Renal cortex interstitium (tissue), 11 donors: ENCODE data around the gene RUNX1. TPM values are rescaled to one million over a fixed set of nuclear protein-coding genes. Genes with fewer than 3 reads are reported as not detected.

Experiments used
- DNase-seq, 11 donors: peaks; one replicate each; pipeline ENCODE4 v3.0.0-alpha.2; 2013; ENCODE audit warnings: low read depth in 9 of 11, low spot score in 4 of 11; ENCODE audit errors: extremely low read depth in 1 of 11
- polyA plus RNA-seq, 3 donors: library from polyadenylated mRNA; unstranded; fragments of 120-200 nt; gene quantifications; one replicate each; pipeline ENCODE4 v1.2.1, GENCODE V29; 2013; ENCODE audit not compliant: insufficient read length in 3 of 3

RUNX1 gene
- polyA plus RNA-seq, 3 donors, result 2.3 to 3.5 (median 2.4) TPM

DNA sequence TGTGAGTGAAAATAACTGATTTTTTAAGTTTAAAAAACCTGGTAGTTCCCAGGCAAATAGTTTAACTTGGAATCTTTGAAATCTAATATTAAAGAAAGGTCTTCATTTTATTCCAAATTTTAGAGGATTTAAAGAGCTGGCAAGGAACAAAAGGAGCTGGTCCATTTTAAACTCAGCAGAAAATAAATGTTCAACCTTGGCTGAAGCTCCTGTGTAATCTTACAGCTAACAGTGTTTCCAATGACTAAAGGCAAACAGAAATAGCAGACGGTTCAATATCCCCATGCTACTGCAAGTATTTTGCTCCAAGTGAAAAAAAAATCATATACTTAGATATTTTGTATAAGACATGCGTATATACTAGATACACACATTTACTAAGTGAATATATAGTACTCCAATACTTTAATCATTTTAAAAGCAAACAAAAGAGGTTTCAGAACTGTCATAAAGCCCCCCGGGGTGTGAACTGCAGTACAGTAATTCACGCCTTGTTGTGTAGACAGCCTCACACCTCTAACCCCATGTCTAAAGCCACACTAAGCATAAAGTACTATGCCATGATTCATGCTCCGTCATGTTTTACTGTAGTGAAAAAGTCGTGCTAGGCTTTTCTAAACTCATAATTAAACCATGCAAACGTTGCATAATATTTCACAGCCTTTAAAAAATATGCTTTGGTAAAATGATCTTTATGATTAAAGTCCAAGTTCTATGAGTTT is 248.1 kb downstream of the RUNX1 start:
- no peak for DNase-seq

DNA sequence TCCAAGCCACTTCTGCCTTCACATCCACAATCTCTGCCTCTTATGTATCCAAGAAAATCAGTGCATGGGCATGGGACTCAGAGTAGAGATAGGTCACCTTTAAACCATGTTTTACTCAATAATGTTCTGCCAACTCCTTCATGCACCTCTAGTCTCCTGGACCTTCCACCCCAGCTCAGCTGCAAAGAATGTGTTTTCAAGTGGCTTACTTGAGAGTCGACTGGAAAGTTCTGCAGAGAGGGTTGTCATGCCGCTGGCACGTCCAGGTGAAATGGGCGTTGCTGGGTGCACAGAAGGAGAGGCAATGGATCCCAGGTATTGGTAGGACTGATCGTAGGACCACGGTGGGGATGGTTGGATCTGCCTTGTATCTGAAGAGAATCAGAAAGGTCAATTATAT is 250.0 kb downstream of the RUNX1 start:
- no peak for DNase-seq

DNA sequence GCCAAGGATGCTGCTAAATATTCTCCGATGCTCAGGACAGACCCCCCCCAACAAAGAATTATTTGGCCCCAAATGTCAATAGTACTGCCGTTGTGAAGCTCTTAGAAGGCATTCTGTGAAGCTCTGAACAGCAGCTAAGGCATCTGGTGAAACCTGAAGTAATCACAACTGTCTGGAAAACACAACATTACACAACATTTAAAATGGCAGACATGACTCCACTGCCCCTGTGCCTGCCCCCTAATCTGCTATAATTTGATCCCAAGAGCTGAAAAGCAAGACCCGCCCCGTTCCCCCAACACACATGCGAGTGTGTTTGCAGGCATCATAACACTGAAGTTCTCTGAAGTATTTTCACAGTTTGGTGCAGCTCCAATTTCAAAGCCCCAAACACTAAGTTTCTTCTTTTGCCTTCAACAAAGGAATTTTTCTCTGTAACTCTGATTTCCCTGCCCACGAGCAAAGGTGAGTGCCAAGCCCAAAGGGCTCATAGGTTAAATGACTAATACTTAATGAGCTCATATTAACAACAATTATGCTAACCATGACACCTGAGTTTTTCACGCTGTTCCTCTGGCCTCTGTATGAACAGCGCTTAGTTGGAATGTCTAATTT is 251.1 kb downstream of the RUNX1 start:
- no peak for DNase-seq

DNA sequence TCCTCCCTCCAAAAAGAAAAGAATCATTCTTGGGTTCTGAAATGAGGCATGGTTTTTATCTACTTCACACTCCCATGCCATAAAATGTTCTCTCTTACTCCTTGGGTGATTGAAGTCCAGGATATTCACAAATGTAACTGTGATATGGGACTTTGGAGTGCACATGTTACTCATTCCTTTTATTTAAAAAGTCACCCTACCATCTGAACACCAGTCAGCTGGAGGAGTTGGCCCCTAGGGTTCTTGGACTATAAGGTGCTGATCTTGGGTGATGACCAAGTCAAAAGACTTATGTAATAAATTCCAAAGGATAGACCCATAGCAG is 251.9 kb downstream of the RUNX1 start:
- DNase-seq, result no peak

DNA sequence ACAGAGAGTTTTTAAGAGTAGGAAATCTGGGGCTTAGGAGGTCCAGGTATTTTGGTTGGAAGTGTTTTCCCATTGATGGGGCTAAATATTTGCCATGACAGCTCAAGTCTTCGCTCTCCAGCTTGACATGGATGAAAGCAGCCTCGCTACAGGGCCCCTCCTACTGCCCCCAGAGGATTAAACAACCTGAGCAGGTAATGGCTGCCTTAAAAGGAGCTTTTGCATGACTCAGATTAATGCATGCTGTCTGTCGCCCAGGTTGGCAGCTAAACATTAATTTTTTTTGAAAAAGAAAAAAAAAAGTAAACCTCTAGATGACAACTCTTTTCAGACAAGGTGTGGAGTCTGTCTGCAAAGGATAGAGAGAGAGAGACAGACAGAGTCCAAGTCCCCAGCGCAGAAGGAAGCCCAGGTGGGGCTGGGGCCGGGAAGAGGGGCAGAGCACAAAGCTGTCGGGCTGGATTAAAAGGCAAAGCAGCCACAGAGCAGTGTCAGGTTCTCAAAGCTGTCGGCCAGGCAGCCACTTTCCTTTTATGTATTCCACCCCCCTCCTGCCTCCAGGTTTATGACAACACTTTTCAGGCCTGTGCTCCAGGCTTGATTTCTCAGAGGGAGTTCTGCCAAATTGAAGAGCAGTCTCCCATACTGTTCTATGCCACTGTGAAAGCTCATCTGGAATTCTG is 252.4 kb downstream of the RUNX1 start:
- peak in 2 of 11 donors; percentile 12 to 51 for DNase-seq

DNA sequence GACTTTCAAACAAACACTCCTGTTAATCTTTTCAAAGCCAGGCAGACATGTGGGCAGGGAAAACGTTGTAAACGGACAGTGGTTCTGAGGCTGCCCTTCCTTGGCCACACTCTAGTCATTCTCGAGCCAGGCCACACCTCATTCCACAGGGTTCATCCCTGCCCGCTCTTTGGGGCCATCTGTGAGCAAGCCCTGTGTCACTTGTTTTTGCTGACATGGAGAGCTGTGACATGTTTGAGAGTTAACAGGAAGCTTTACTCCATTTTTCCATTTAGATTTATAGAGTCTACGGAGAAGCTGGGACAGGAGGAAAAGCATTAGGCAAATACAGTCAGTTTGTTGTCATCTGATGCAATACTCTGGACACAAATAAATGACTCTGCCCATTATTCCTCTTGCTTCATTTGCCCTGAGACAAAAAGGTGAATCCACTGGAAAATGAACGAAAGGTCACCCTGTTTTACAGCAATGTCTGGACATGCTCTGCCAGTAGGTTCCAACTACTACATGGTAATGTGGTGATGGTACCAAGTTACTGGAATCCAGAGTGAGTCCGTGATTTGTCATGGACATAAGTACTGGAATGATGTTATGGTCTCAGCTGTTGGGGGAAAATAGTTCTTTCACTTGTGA is 253.4 kb downstream of the RUNX1 start:
- peak in 1 of 11 donors; percentile 18 for DNase-seq

DNA sequence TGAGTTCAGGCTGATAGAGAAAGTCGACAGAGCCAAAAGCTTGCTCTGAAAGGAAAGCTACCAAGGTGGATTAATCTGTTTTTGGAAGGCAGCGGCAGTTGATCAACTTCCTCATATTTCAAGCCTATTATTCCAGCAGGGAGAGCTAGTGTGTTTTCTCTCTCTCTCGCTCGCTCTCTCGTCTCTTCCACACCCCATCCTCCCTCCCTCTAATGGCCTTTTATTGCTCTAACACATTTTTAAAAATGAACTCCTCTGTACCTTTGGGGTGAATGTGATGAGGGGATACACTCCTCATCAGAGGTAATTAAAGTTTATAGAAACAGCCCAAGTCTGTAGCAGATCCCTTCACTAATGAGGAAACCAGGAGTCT is 253.9 kb downstream of the RUNX1 start:
- peak in 1 of 11 donors; percentile 27 for DNase-seq

DNA sequence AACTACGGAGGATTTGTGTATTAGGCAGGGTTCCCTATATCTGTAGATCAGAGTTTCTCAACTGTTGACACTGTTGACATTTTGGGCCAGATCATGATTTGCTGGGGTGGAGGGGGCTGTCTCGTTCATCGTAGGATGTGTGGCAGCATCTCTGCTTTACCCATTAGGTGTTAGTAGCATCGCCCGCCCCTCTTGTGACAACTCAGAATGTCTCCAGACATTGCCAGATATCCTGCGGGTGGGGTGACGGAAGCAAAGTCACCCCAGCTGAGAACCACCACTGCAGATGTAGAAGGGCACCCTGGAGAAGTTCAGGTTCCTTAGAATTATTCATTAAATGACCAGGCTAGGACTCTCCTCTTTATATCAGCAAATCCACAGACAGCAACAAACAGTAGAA is 254.4 kb downstream of the RUNX1 start:
- no peak for DNase-seq

DNA sequence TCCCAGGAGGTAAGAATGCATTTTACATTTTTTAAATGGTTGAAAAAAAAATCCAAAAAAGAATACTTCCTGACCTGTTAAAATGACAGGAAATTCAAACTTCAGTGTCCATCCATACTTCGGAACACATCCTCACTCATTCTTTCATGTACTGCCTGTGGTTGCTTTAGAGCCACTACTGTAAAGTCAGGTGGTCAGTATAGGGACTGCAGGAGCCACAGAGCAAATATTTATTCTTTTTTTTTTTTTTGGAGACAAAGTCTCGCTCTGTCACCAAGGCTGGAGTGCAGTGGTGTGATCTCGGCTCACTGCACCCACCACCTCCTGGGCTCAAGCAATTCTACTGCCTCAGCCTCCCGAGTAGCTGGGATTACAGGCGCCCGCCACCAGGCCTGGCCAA is 255.6 kb downstream of the RUNX1 start:
- no peak for DNase-seq

DNA sequence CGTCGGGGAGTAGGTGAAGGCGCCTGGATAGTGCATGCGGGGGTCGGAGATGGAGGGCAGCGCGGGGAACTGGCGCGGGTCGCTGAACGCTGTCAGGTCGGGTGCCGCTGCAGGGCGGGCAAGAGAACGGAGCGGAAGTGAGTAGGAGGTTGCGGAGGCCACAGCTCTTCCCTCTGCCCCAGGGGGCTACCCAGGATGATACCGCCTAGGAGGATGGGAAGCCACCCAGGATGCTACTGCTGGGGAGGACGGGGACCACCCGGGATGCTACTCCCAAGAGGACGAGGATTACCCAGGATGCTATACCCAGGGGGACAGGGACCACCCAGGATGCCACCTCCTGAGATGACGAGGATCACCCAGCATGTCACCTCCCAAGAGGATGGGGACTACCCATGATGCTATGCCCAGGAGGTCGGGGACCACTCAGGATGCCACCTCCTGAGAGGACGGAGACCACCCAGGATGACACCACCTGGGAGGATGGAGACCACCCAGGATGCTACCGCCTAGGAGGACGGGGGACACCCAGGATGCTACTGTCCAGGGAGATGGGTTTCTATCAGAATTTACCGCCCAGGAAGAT is 256.5 kb downstream of the RUNX1 start:
- no peak for DNase-seq

DNA sequence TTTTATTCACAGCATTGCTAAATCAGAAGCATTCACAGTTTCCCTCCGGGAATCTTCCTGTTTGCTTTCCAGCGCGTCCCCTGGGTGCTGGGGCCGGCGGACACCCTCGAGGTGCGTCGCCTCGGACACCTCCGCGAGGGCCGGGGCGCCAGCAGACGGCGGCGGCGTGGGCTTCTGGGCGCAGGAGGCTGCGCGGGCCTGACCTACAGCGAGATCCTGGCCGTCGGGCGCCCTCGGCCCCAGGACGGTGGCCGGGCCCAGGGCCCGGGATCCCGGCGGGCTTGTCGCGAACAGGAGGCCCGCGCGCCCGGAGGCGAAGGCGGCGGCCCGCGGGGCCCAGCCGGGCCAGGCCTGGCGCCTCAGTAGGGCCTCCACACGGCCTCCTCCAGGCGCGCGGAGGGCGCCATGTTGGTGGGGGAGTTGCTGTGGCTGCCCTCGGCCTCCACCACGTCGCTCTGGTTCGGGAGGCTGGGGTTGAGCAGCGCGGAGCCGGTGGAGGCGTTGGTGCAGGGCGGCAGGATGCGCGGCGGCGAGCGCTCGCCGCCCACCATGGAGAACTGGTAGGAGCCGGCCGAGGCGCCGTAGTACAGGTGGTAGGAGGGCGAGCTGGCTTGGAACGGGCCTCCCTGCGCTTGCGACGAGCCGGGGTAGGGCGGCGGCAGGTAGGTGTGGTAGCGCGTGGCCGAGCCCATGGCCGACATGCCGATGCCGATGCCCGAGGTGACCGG is 257.2 kb downstream of the RUNX1 start:
- no peak for DNase-seq

DNA sequence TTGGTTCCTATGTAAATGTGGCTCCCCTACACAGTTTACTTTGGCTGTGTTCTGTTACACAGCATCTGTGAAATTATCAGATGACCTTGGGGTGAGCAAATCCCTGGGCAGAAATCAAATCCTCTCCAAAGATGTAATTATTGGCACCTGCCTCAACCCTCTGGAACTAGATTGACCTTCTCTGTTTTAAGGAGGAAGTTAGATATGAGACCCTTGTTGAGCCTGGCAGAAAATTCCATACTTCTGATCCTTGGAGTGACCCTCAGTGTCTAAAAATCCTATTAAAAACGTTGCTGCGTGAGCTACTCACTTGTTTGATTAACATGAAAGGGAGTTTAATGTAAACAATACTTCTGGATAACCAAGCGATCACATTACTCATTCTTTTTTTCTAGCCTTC is 258.3 kb downstream of the RUNX1 start:
- DNase-seq, result no peak

DNA sequence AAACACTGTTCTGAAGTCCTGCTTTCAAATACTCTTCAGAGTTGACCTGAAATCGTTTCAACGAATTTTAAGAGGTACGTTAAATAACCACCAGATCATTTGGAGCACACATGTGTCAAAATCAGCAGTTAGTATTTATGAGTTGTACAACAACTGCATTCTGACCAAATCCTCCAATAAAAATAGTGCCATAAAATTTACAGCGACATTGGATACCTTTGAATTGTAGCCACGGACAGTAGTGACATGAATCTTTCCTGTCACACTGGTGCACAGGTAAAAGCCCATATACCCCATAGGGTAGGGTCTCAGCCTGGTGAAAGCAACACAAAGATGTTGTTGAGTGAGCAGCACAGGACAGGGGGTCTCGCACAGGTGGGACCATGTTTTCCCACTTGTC is 258.8 kb downstream of the RUNX1 start:
- no peak for DNase-seq

DNA sequence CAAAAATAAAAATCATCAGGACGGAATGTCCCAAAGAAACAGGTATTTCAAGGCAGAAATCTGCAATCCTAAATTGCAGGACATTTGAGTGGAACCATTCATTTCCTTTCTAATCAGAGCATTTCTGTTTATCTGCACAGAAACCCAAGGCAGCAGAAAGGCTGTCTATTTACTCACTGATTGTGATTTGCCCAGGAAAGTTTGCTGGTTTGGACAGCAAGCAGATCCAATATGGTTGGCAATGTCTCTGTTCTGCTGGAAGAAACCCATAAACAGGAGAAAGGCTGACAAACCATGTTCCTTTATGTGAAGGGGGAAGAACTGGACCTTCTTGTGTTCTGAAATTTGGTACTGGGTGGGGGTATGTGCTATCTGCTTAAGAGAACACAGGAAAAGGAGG is 260.2 kb downstream of the RUNX1 start:
- no peak for DNase-seq

DNA sequence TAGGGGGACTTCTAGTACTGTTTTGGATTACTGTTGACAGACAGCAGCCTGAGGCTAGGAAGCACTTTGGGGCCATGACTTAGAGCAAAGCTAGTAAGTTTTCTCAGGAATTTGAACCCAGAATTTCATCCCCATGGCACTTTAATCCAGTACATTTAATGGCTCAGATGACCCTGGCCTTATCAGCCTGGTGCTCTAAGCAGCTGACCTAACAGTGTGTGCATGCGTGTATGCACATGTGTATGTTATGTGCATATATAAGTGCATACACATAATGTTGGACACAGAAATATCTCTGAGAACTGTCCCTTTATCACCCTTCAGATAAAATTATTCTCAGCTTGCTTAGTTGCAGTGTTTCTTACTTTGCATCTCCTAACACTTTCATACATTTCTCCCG is 265.3 kb downstream of the RUNX1 start:
- DNase-seq, result no peak

DNA sequence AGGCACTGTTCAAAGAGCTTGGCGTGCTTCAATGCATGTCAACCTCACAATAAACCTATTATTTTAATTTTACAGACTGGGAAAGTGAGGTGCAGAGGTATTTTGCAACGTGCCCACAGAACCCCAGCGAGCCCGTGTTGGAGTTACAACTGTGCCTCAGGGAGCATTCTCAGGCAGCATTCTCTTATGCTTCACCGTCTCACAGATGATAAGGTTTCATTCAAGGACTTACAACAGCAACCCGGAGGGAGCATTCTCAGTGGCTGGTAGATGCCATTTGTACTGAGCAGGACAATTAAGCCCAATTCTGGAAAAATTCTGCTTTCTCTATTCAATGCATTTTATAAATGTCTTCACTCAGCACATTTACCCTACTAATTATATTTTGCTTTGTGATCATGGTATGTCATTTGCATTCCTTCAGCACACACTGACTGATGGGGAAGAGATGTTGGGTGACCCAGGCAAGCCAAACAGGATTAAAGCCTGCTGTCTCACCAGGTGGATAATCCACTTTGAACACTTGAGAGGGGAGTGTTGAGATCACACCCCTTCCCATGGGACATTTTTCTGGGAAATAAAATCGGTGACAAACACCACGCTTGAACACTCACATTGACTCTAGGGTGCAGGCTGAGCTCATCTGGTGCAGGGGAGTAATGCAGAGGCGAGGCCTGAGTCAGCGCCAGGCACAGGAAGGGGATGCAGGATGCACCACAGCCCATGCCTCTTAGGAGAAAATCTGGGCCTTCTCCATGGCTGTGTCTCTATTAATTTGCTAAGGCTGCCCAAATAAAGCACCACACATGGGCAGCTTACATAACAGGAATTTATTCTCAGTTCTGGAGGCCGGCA is 266.4 kb downstream of the RUNX1 start:
- no peak for DNase-seq

DNA sequence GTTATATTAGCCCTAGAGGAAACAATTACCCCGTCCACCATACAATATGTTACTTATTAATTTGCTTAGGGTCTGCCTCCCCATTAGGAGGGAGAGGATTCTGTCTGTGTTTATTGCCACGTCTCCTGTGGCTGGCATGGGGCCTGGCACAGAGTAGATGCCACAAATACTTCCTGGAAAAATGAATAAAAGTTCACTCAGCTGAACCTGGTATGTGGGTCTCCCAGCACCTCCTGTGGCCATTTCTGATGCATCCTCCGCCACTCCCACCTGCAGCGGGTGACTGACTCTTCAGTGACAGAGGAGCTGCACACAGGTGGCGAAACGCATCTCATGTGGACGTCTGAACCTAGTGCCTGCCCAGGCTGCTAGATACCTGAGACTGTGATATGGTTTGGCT is 267.6 kb downstream of the RUNX1 start:
- DNase-seq, result no peak

DNA sequence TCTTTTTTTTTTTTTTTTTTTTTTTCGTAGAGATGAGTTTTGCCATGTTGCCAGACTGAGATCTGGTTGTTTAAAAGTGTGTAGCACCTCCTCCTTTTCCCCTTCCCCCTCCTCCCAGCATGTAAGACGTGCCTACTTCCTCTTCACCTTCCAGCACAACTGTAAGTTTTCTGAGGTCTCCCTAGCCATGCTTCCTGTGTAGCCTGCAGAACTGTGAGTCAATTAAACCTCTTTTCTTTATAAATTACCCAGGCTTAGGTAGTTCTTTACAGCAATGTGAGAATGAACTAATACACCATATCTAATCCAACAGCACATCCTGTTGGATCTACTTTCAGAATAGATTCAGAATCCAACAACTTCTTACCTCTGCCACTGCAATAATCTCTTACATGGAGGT is 269.2 kb downstream of the RUNX1 start:
- DNase-seq, result no peak
